Esophagus muscularis mucosa (tissue), 4 donors: ENCODE data around the gene FAM149B1. TPM values are rescaled to one million over a fixed set of nuclear protein-coding genes. Genes with fewer than 3 reads are reported as not detected.

Source experiments
- DNase-seq: peaks from one replicate; pipeline ENCODE4 v3.0.0-alpha.2; 2017; ENCODE audit errors: extremely low spot score
- H3K27ac ChIP-seq, 4 donors: fragments of 200-600 bp; sonication (generic); replicated peaks in 1 of 4; 1 replicate in 3 of 4; 2 replicates in 1 of 4; pipeline ENCODE4 v1.5.1; 2016 to 2019; ENCODE audit warnings: mild to moderate bottlenecking in 1 of 4
- H3K27me3 ChIP-seq, 4 donors: fragments of 200-600 bp; sonication (generic); one replicate each; pipeline versions ENCODE4 v1.5.1 to v1.6.0; 2016 to 2019
- H3K36me3 ChIP-seq, 4 donors: fragments of 200-600 bp; sonication (generic); one replicate each; pipeline ENCODE4 v1.5.1; 2016 to 2019
- H3K4me1 ChIP-seq, 4 donors: fragments of 200-600 bp; sonication (generic); one replicate each; pipeline ENCODE4 v1.5.1; 2016 to 2019
- H3K4me3 ChIP-seq, 4 donors: fragments of 200-600 bp; sonication (generic); 1 replicate in 2 of 4; 2 replicates in 2 of 4; pipeline ENCODE4 v1.5.1; 2016 to 2019; ENCODE audit warnings: mild to moderate bottlenecking in 4 of 4, moderate library complexity in 1 of 4
- H3K9me3 ChIP-seq, 4 donors: fragments of 200-600 bp; sonication (generic); 1 replicate in 3 of 4; 2 replicates in 1 of 4; pipeline ENCODE4 v1.5.1; 2016 to 2019
- CTCF ChIP-seq, 3 experiments: fragments of 200-600 bp in 2 of 3; fragments of 450-650 bp in 1 of 3; sonication (generic) in 2 of 3; IDR thresholded peaks; one replicate each; pipeline ENCODE4 v1.5.1; 2017 to 2019; ENCODE audit warnings: antibody characterized with exemption in 3 of 3, mild to moderate bottlenecking in 2 of 3, moderate library complexity in 1 of 3
- POLR2A ChIP-seq: fragments of 450-650 bp; IDR thresholded peaks from one replicate; pipeline ENCODE4 v1.6.1; 2017; ENCODE audit warnings: antibody characterized with exemption, moderate library complexity, mild to moderate bottlenecking, low read depth
- POLR2AphosphoS5 ChIP-seq, 2 donors: sonication (generic); formaldehyde crosslinking; IDR thresholded peaks; one replicate each; pipeline ENCODE4 v1.6.1; 2017; ENCODE audit warnings: antibody characterized with exemption in 2 of 2
- WGBS: methylation state at CpG from one replicate; pipeline ENCODE4 v1.1.5; 2018; 5-methylcytosine and 5-hydroxymethylcytosine counted together
- intact Hi-C: fragments of 100-400 bp; cut with DNase I; formaldehyde crosslinking; loops from one replicate; pipeline ENCODE4 v1.15.1; 2023
- small RNA-seq, 3 donors: library from RNA; depleted of rRNA; stranded (forward); fragments of <200 nt; gene quantifications; one replicate each; pipeline ENCODE3, GENCODE V24; 2016
- total RNA-seq, 4 donors: library from RNA; depleted of rRNA; stranded (reverse); fragments of >200 nt; gene quantifications; one replicate each; pipeline versions ENCODE4 v1.1.0 to v1.2.1, GENCODE V29; 2016

The FAM149B1 gene
- total RNA-seq, 4 donors from 2014 or later, result 14.1 to 18.0 (median 14.9) TPM

GRCh38 chr10:73293461-73293860 lies 125.5 kb downstream of the FAM149B1 start:
- no peak for TF ChIP-seq POLR2AphosphoS5 (IDR thresholded peaks at IDR 0.05)
- TF ChIP-seq POLR2A, result no peak
- TF ChIP-seq CTCF (IDR thresholded peaks at IDR 0.05), result no peak
- Histone ChIP-seq H3K4me3 (no peak overlapping the region), H3K36me3 (peaks cover 0 to 3% (median 0%) of the 10 kb centered on the region in 4 donors), H3K4me1 (no peaks in the 10 kb centered on the region), H3K27me3 (no peaks in the 10 kb centered on the region), H3K9me3 (no peaks in the 10 kb centered on the region), H3K27ac (no peak overlapping the region)
- no peak for DNase-seq
- intact Hi-C loops, result no loop called here
- WGBS, result 81% methylated on average over 3 of the region's 3 CpGs

Small RNA genes within 50 kb of the gene (small RNA-seq; reads per million reads assigned to genes)
- gene RF00019 (0 reads per million in 3 donors), gene RNU6-833P (0 reads per million in 3 donors), gene SNORA11F (0 to 0.56 (median 0.34) reads per million in 3 donors)

Other genes with a start within 250 kb of the FAM149B1 start
- not detected for gene PLA2G12B, start 213.3 kb upstream of the FAM149B1 start, total RNA-seq
- gene P4HA1, start 71.3 kb upstream of the FAM149B1 start, total RNA-seq, result 10 to 100 TPM; 16.7 to 25.0 (median 19.2) TPM
- gene NUDT13, start 57.7 kb upstream of the FAM149B1 start, total RNA-seq, result 1 to 10 TPM; 1.3 to 3.4 (median 2.5) TPM
- 10 to 100 TPM; 22.7 to 30.3 (median 25.5) TPM for gene ECD, start 111 bp upstream of the FAM149B1 start, total RNA-seq
- gene DNAJC9, start 79.1 kb downstream of the FAM149B1 start, total RNA-seq, result 10 to 100 TPM in 3 of 4 donors, 1 to 10 TPM in 1; 9.3 to 13.6 (median 11.1) TPM
- gene MRPS16, start 84.5 kb downstream of the FAM149B1 start, total RNA-seq, result 10 to 100 TPM; 34.5 to 46.1 (median 38.0) TPM
- gene CFAP70, start 190.7 kb downstream of the FAM149B1 start, total RNA-seq, result 1 to 10 TPM in 3 of 4 donors, under 1 TPM in 1; 0.99 to 3.3 (median 1.1) TPM
- gene ANXA7, start 245.9 kb downstream of the FAM149B1 start, total RNA-seq, result 100 to 1,000 TPM; 105 to 135 (median 128) TPM